Measurements from ENCODE around the gene NME1. TPM values are rescaled to one million over a fixed set of nuclear protein-coding genes. Genes with fewer than 3 reads are reported as not detected.
A peak's percentile ranks its signal among the peaks of the same experiment; 100 is the strongest.
"Not testable (repeated sequence)": the region's sequence is repeated elsewhere in the genome, so short reads cannot be mapped to it uniquely, and the experiment has no call there.

NME1 gene
- total RNA-seq, 2 experiments from 2014 or later, result 148 to 150 TPM

DNA sequence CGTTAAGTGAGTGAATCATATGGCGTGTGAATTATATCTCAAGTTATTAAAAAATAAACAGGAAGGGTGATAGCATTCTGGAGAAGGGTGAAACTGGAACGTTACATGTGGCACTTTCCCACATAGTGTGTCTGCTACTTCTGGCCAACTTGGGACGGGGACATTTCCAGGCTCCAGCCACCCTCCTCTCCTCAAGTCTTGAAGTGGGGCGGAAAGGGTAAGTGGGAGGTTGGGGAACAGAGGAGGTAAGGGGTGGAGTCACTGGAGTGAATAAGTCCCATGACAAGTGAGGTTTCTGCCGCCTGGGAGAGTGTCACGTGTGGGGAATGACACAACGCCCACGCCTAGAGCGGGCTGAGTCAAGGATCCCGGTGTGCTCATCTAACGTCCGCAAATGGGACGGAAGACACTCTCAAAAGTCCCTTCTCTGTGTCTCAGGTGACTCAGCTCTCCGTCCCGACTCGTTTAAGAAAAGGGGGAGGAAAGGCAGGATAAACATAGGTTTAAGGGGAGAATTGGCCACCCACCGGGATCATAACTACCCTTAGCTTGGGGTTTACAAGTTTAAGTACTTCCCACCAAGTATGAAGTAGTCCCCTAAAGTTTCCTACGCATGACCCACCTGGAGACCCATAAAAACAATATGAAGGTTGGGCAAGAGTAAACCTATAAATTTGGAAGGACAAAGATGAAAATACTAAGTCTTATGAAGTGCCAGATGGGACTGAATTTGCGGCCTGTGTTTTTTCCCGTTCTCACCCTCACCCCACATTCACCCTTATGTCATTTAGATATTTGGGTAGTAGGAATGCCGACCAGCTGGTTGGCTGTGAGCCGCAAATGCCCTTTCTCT lies 31.5 kb upstream of the NME1 start:
- POLR2A ChIA-PET, result interaction anchor here (0.5 to 2.2 kb wide), 7 partner anchors 7 to 254 kb away, joined by 3 to 17 read pairs (median 5); partner anchors contain the start of genes NME1 and UTP18
- Mint-ChIP-seq H3K9me3 (ENCODE audit: insufficient read depth) (no peaks in the 10 kb centered on the region), H3K4me1 (ENCODE audit: low read depth) (peaks cover 44% of the 10 kb centered on the region), H3K27me3 (ENCODE audit: low read depth) (no peaks in the 10 kb centered on the region), H3K27ac (peak overlapping the region; percentile 98), H3K36me3 (ENCODE audit: low read depth) (no peaks in the 10 kb centered on the region), H3K4me3 (peak overlapping the region; percentile 93)
- ATAC-seq, result peak; percentile 9
- DNase-seq, result peak; percentile 65
- CTCF ChIA-PET, result interaction anchor here (0.7 to 4.3 kb wide), 4 partner anchors 29 to 270 kb away, joined by 3 to 26 read pairs (median 4); partner anchors contain the start of gene NME1

DNA sequence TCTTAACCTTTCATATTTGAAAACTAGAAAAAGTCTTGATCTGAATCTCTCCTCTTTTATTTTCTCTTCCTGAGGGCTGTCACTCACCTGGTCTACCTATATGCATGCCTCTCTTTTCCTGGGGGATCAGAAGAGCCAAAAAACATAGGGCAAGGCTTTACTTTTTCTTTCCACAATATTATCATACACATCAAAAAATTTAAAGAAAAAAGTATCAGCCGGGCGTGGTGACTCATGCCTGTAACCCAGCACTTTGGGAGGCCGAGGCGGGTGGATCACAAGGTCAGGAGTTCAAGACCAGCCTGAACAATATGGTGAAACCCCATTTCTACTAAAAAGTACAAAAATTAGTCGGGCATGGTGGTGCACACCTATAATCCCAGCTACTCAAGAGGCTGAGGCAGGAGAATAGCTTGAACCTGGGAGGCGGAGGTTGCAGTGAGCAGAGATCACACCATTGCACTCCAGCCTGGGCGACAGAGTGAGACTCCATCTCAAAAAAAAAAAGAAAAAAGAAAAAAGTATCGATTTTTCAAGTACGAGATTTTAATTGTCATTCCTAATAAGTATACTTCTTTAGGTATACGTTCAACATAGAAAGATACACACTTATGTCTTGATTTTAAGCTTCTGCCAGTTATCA lies 30.8 kb upstream of the NME1 start:
- not testable (repeated sequence) for H3K36me3 Mint-ChIP-seq (ENCODE audit: low read depth)
- H3K4me3 Mint-ChIP-seq, result peak overlapping the region; percentile 93

DNA sequence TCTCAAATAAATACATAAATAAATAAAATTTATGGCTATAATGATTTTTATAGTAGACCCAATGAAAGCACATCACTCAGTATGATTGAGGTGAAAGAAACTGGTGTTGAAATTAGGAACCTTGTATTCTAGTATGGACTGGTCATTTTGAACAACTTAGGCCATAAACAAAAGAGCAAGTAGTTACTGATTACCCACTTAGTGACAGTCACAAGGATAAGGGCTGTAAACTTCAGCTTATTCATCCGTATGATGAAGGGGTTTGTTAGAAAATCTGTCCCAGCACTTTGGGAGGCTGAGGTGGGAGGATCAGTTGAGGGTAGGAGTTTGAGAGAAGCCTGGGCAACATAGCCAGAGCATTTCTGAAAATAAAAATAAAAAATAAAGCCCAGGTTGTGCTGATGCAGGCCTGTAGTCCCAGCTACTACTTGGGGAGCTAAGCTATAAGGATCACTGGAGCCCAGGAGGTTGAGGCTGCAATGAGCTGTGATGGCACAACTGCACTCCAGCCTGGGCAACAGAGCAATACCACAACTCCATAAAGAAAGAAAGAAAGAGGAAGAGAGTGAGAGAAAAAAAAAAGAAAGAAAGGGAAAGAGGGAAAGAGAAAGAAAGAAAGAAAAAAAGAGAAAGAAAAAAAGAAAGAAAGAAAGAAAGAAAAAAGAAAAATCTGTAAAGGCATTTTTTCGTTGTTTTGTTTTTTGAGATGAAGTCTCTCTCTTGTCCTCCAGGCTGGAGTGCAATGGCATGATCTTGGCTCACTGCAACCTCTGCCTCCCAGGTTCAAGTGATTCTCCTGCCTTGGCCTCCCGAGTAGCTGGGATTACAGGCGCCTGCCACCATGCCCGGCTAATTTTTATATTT lies 28.5 kb upstream of the NME1 start:
- no peak for ATAC-seq
- ChIA-PET CTCF (no interaction called here), POLR2A (interaction anchor here (0.9 to 1.2 kb wide), 3 partner anchors 14 to 258 kb away, joined by 3 to 4 read pairs (median 3); partner anchors contain the start of gene NME1)
- no peaks in the 10 kb centered on the region for H3K36me3 Mint-ChIP-seq (ENCODE audit: low read depth)
- H3K27me3 Mint-ChIP-seq (ENCODE audit: low read depth), result no peaks in the 10 kb centered on the region
- DNase-seq, result no peak
- H3K4me3 Mint-ChIP-seq, result no peak overlapping the region
- peaks cover 16% of the 10 kb centered on the region for H3K4me1 Mint-ChIP-seq (ENCODE audit: low read depth)
- no peak overlapping the region for H3K27ac Mint-ChIP-seq
- H3K9me3 Mint-ChIP-seq (ENCODE audit: insufficient read depth), result no peaks in the 10 kb centered on the region

More for the DNA sequence above, 30.8 kb upstream of the NME1 start:
- POLR2A ChIA-PET, result interaction anchor here (1.1 kb wide), 1 partner anchor 31 kb away, joined by 4 read pairs; the partner anchor contains the start of gene NME1
- CTCF ChIA-PET, result interaction anchor here (1.1 to 1.3 kb wide), 2 partner anchors 31 to 270 kb away, joined by 4 read pairs; partner anchors contain the start of gene NME1
- not testable (repeated sequence) for ATAC-seq; H3K27me3 Mint-ChIP-seq (ENCODE audit: low read depth); H3K9me3 Mint-ChIP-seq (ENCODE audit: insufficient read depth); DNase-seq
- peaks cover 36% of the 10 kb centered on the region for H3K4me1 Mint-ChIP-seq (ENCODE audit: low read depth)
- peak overlapping the region; percentile 98 for H3K27ac Mint-ChIP-seq

DNA sequence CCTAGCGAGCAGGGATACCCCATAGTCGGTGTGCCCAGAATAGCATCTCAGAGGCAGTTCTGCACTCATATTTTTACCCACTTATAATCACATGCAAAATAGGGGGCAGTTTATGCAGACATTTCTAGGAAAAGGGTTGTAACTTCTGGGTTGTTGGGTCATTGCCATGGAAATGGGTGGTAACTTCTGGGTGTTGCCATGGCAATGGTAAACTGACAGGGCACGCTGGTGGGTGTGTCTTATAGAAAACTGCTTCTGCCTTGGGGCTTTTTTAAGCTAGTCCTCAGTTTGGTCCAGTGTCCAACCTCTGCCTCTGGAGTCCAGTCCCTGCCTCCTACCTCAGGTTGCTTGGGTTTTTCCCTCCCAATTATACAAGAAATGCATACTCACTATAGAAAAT lies 25.3 kb upstream of the NME1 start:
- ATAC-seq, result no peak
- Mint-ChIP-seq H3K27me3 (ENCODE audit: low read depth) (no peaks in the 10 kb centered on the region), H3K4me3 (no peak overlapping the region), H3K27ac (no peak overlapping the region), H3K4me1 (ENCODE audit: low read depth) (peaks cover 7% of the 10 kb centered on the region), H3K9me3 (ENCODE audit: insufficient read depth) (no peaks in the 10 kb centered on the region), H3K36me3 (ENCODE audit: low read depth) (no peaks in the 10 kb centered on the region)
- POLR2A ChIA-PET, result no interaction called here
- CTCF ChIA-PET, result no interaction called here
- DNase-seq, result peak; percentile 23

DNA sequence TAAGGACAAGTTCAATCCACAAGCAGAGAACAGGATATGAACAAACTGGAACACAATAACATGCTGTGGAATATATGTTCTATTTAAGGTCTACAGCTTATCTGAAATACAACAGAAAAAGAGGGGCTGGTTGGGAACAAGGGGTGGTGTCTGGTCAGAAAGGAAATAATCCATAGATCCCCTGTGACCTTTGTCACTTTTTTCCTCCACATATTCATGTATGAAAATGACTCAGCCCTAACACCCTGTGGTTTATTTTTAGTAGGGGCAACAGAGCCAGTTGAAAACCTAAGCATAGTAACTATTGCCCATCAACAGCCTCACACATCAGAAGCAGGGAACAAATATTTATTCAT lies 20.4 kb upstream of the NME1 start:
- Mint-ChIP-seq H3K4me1 (ENCODE audit: low read depth) (peaks cover 11% of the 10 kb centered on the region), H3K27me3 (ENCODE audit: low read depth) (no peaks in the 10 kb centered on the region), H3K36me3 (ENCODE audit: low read depth) (no peaks in the 10 kb centered on the region), H3K27ac (no peak overlapping the region), H3K4me3 (no peak overlapping the region), H3K9me3 (ENCODE audit: insufficient read depth) (no peaks in the 10 kb centered on the region)
- no peak for ATAC-seq
- CTCF ChIA-PET, result interaction anchor here (1.2 to 1.6 kb wide), 2 partner anchors 20 to 132 kb away, joined by 4 read pairs; partner anchors contain the start of gene NME1
- DNase-seq, result no peak
- POLR2A ChIA-PET, result interaction anchor here (0.9 to 1.8 kb wide), 2 partner anchors 13 to 102 kb away, joined by 3 to 7 read pairs; no protein-coding TSS in a partner anchor

DNA sequence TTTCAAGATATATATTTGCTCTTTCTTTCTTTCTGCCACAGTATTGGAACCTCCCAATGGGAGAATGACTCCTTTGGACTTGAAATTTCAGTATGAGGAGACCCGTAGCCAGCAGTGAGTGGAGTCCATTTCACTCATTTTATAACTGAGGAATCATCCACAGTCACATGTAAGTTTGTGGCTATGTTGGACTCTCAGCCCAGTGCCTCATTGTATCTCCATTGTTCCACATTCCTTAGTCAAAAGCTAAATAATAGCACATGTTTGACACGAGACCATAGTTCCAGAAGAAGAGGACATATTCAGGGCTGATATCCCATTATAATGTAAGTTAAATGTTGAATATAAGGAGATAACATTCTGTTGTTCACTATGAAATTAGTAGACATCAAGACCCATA lies 20.0 kb upstream of the NME1 start:
- H3K9me3 Mint-ChIP-seq (ENCODE audit: insufficient read depth), result no peaks in the 10 kb centered on the region
- peaks cover 11% of the 10 kb centered on the region for H3K4me1 Mint-ChIP-seq (ENCODE audit: low read depth)
- H3K4me3 Mint-ChIP-seq, result no peak overlapping the region
- ChIA-PET POLR2A (interaction anchor here (0.9 to 1.8 kb wide), 2 partner anchors 13 to 103 kb away, joined by 3 to 7 read pairs; no protein-coding TSS in a partner anchor), CTCF (no interaction called here)
- DNase-seq (no peak), ATAC-seq (no peak)
- no peaks in the 10 kb centered on the region for H3K36me3 Mint-ChIP-seq (ENCODE audit: low read depth)
- H3K27ac Mint-ChIP-seq, result no peak overlapping the region
- no peaks in the 10 kb centered on the region for H3K27me3 Mint-ChIP-seq (ENCODE audit: low read depth)

DNA sequence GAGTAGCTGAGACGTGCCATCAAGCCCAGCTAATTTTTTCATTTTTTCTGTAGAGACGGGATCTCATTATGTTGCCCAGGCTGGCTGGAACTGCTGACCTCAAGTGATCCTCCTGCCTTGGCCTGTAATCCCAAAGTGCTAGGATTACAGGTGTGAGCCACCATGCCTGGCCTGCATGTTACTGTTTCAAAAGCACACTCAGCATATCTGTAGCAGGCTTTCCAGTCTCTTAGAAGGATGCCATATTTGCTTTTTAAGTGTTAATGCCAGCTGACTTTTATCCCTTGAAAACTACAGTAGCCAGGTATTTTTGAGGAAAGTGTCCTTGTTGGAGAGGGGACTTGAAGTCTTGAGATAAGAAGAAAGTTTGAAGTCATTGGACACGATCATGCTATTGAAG lies 17.4 kb upstream of the NME1 start:
- no peaks in the 10 kb centered on the region for H3K9me3 Mint-ChIP-seq (ENCODE audit: insufficient read depth)
- POLR2A ChIA-PET, result no interaction called here
- CTCF ChIA-PET, result interaction anchor here (0.8 to 1.8 kb wide), 3 partner anchors 17 to 140 kb away, joined by 3 to 11 read pairs (median 3); partner anchors contain the start of gene NME1
- no peak overlapping the region for H3K4me3 Mint-ChIP-seq
- peaks cover 11% of the 10 kb centered on the region for H3K4me1 Mint-ChIP-seq (ENCODE audit: low read depth)
- no peak for DNase-seq
- no peak for ATAC-seq
- H3K27ac Mint-ChIP-seq, result no peak overlapping the region
- H3K36me3 Mint-ChIP-seq (ENCODE audit: low read depth), result no peaks in the 10 kb centered on the region
- H3K27me3 Mint-ChIP-seq (ENCODE audit: low read depth), result no peaks in the 10 kb centered on the region

DNA sequence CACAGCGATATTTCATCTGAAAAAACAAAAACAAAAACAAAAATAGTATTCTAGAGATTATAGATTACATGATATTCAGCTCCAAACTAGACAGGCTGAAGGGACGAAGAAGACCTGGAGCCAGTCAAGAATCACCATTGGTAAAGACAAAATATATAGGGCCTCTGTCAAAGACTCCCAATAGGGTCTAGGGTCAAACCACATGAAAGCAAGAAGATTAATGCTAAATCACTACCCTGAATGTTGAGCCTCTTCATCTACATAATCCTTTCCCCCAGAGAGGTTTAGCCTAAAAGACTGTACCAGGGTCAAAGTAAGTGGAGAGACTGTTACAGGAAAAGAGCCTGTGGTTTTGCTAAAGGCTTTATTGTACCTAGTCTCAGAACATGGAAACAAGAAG lies 10.8 kb upstream of the NME1 start:
- no peaks in the 10 kb centered on the region for H3K27me3 Mint-ChIP-seq (ENCODE audit: low read depth)
- CTCF ChIA-PET, result interaction anchor here (1.2 to 2.3 kb wide), 3 partner anchors 10 to 141 kb away, joined by 3 to 10 read pairs (median 4); partner anchors contain the start of gene NME1

DNA sequence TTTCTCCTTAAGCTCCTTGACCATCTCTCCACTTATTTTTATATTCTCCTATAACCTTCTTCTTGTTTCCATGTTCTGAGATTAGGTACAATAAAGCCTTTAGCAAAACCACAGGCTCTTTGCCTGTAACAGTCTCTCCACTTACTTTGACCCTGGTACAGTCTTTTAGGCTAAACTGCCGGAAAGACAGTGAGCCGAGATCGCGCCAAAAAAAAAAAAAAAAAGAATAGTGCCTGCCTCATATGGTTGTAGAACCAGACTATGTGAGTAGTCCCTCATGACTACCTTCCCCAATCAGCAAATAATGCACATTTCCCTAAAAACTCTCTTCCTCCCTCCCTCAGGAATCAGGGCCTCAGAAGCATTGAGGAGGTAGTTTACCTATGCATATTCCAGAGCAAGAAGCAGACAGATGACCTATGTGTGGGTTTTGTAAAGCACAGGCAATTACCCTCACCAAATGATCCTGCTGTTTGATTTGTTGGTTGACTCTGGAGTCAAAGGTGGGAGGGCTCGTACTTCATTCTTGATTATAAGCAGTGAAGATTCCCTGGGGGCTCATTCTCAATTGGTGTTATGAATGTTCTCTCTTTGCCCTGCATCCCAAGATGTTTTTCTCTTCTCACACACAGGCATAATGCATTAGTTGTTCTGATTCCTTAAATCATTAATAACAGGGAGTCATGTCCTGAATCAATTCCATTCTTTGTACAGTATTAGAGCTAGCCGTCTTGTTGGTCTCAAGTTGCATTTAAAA lies 8.9 kb upstream of the NME1 start:
- DNase-seq (no peak), ATAC-seq (no peak)
- H3K4me3 Mint-ChIP-seq, result no peak overlapping the region
- H3K27ac Mint-ChIP-seq, result no peak overlapping the region
- peaks cover 2% of the 10 kb centered on the region for H3K4me1 Mint-ChIP-seq (ENCODE audit: low read depth)
- no peaks in the 10 kb centered on the region for H3K27me3 Mint-ChIP-seq (ENCODE audit: low read depth)
- CTCF ChIA-PET, result no interaction called here
- H3K9me3 Mint-ChIP-seq (ENCODE audit: insufficient read depth), result no peaks in the 10 kb centered on the region
- POLR2A ChIA-PET, result interaction anchor here (1.1 kb wide), 1 partner anchor 23 kb away, joined by 5 read pairs; no protein-coding TSS in a partner anchor
- H3K36me3 Mint-ChIP-seq (ENCODE audit: low read depth), result no peaks in the 10 kb centered on the region

More for the DNA sequence above, 10.8 kb upstream of the NME1 start:
- H3K27ac Mint-ChIP-seq, result no peak overlapping the region
- peaks cover 2% of the 10 kb centered on the region for H3K4me1 Mint-ChIP-seq (ENCODE audit: low read depth)
- ATAC-seq (no peak), DNase-seq (no peak)
- no peaks in the 10 kb centered on the region for H3K36me3 Mint-ChIP-seq (ENCODE audit: low read depth)
- H3K4me3 Mint-ChIP-seq, result no peak overlapping the region
- H3K9me3 Mint-ChIP-seq (ENCODE audit: insufficient read depth), result no peaks in the 10 kb centered on the region
- POLR2A ChIA-PET, result interaction anchor here (0.5 kb wide), 1 partner anchor 96 kb away, joined by 3 read pairs; no protein-coding TSS in a partner anchor

DNA sequence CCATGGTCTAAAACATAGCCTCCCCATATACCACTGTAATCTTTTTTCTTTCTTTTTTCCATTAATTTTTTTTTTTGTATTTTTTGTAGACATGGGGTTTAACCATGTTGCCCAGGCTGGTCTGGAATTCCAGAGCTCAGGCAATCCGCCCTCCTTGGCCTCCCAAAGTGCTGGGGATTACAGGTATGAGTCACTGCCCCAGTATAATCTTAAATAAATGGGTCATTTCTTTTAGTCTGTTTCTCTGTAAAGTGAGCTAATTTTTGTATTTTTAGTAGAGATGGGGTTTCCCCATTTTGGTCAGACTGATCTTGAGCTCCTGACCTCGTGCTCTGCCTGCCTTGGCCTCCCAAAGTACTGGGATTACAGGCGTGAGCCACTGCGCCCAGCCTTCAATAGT lies 5.7 kb upstream of the NME1 start:
- no peak overlapping the region for H3K4me3 Mint-ChIP-seq
- ChIA-PET CTCF (interaction anchor here (3.2 kb wide), 1 partner anchor 148 kb away, joined by 14 read pairs; no protein-coding TSS in a partner anchor), POLR2A (interaction anchor here (1.0 kb wide), 1 partner anchor 27 kb away, joined by 3 read pairs; the partner anchor contains the start of gene SPAG9)
- no peak for DNase-seq
- ATAC-seq, result no peak
- no peaks in the 10 kb centered on the region for H3K9me3 Mint-ChIP-seq (ENCODE audit: insufficient read depth)
- H3K27ac Mint-ChIP-seq, result no peak overlapping the region
- no peaks in the 10 kb centered on the region for H3K36me3 Mint-ChIP-seq (ENCODE audit: low read depth)
- H3K27me3 Mint-ChIP-seq (ENCODE audit: low read depth), result no peaks in the 10 kb centered on the region
- H3K4me1 Mint-ChIP-seq (ENCODE audit: low read depth), result peaks cover 4% of the 10 kb centered on the region

Measured in activated CD8-positive, alpha-beta T cell treated with anti-CD3 and anti-CD28 coated beads, Interleukin-2, amount 10 ng/mL, durations not matched to agents 7 days and 5 days (primary cell).